ENCODE data around the gene MINDY2.

MINDY2 gene

DNA sequence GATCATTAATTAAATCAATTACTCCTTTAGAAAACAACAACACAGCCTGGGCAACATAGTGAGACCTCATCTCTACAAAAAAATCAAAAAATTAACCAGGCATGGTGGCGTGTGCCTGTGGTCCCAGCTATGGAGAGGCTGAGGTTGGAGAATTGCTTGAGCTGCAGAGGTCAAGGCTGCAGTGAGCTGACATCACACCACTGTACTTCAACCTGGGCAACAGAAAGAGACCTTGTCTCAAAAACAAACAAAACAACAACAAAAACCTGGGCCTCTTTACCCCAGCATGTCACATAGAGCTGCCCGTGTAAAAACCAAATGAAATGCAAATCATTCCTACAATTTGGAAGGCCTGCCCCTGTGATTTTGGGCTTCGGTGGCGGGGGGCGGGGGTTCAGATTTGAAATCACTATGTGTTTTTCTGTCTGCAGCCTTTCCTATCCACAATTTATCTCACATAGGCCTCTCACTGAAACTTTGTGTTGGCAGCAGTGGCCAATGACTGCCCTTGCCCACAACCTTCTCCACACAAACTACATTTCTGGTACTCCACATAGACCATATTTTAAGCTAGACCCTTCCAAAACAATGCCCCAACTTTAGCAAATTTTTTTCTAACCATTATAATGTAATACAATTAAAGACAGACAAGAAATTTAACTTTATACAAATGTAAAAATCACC, 28.1 kb upstream of the MINDY2 start:
- Histone ChIP-seq H3K9me2 (replicated peaks; ENCODE audit: insufficient read depth, low read length) (no peaks in the 10 kb centered on the region), H3K9me3 (replicated peaks; ENCODE audit: insufficient read depth, low read length) (no peaks in the 10 kb centered on the region), H3K36me3 (replicated peaks; ENCODE audit: insufficient read depth, low read length) (0 out of 2 replicates have a peak, but pooled peaks cover 3% of the 10 kb centered on the region), H3K4me2 (ENCODE audit: low read depth, low read length) (no peak overlapping the region), H3K4me1 (ENCODE audit: low read length) (peaks cover 31% of the 10 kb centered on the region), H3K9ac (ENCODE audit: low read length) (no peak overlapping the region), H3K79me2 (ENCODE audit: low read length) (peaks cover 98% of the 10 kb centered on the region), H4K20me1 (ENCODE audit: insufficient read depth, low read length) (peaks cover 51% of the 10 kb centered on the region), H2AFZ (ENCODE audit: low read length) (no peak overlapping the region), H3K4me3 (ENCODE audit: low read length) (no peak overlapping the region), H3F3A (ENCODE audit: insufficient read depth, low read length) (peaks cover 2% of the 10 kb centered on the region), H3K27ac (ENCODE audit: low read length) (no peak overlapping the region), H3K27me3 (replicated peaks; ENCODE audit: insufficient read depth, low read length) (no peaks in the 10 kb centered on the region)
- TF ChIP-seq, protein P1, sequence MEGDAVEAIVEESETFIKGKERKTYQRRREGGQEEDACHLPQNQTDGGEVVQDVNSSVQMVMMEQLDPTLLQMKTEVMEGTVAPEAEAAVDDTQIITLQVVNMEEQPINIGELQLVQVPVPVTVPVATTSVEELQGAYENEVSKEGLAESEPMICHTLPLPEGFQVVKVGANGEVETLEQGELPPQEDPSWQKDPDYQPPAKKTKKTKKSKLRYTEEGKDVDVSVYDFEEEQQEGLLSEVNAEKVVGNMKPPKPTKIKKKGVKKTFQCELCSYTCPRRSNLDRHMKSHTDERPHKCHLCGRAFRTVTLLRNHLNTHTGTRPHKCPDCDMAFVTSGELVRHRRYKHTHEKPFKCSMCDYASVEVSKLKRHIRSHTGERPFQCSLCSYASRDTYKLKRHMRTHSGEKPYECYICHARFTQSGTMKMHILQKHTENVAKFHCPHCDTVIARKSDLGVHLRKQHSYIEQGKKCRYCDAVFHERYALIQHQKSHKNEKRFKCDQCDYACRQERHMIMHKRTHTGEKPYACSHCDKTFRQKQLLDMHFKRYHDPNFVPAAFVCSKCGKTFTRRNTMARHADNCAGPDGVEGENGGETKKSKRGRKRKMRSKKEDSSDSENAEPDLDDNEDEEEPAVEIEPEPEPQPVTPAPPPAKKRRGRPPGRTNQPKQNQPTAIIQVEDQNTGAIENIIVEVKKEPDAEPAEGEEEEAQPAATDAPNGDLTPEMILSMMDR (IDR thresholded peaks at IDR 0.05; ENCODE audit: low read length): no peak
- TF ChIP-seq EZH2 (optimal IDR thresholded peaks at IDR 0.05; ENCODE audit: low read depth, low read length): no peak
- no peak for TF ChIP-seq EZH2phosphoT487 (IDR thresholded peaks at IDR 0.05; ENCODE audit: low read length)
- no peak for DNase-seq

DNA sequence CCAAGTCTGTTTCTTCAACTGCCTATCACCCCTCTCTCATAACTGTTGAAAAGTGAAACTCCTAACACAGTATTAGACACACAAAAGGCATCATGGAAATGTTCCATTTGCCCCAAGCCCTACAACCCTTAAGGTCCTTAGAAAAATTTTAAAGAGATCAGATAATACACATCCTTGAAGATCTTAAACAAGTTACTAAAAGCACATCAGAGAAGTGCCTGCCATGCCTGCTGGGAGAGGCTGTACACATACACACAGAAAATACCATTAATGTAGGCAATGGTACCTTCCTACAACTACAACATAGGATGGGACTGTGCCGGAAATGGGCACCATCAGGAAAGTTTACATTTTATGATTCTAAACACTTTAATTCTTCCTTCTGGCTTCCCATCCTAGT, 24.9 kb upstream of the MINDY2 start:
- peaks cover 84% of the 10 kb centered on the region for H3K79me2 ChIP-seq (ENCODE audit: low read length)
- no peaks in the 10 kb centered on the region for H3K9me2 ChIP-seq (replicated peaks; ENCODE audit: insufficient read depth, low read length)
- no peak overlapping the region for H3K27ac ChIP-seq (ENCODE audit: low read length)
- TF ChIP-seq, protein P1 (IDR thresholded peaks at IDR 0.05; ENCODE audit: low read length): no peak
- no peak for TF ChIP-seq EZH2phosphoT487 (IDR thresholded peaks at IDR 0.05; ENCODE audit: low read length)
- TF ChIP-seq EZH2 (optimal IDR thresholded peaks at IDR 0.05; ENCODE audit: low read depth, low read length): no peak
- no peak overlapping the region for H2AFZ ChIP-seq (ENCODE audit: low read length)
- H3K4me2 ChIP-seq (ENCODE audit: low read depth, low read length): peak overlapping the region; percentile 91
- no peak for DNase-seq
- peak overlapping the region; percentile 89; the same call in 1 of the 2 replicates for H3K4me3 ChIP-seq (ENCODE audit: low read length)
- H3K9ac ChIP-seq (ENCODE audit: low read length): no peak overlapping the region
- 0 out of 2 replicates have a peak, but pooled peaks cover 3% of the 10 kb centered on the region for H3K36me3 ChIP-seq (replicated peaks; ENCODE audit: insufficient read depth, low read length)
- H3K9me3 ChIP-seq (replicated peaks; ENCODE audit: insufficient read depth, low read length): no peaks in the 10 kb centered on the region
- peaks cover 19% of the 10 kb centered on the region for H3K4me1 ChIP-seq (ENCODE audit: low read length)
- peaks cover 23% of the 10 kb centered on the region for H3F3A ChIP-seq (ENCODE audit: insufficient read depth, low read length)
- no peaks in the 10 kb centered on the region for H3K27me3 ChIP-seq (replicated peaks; ENCODE audit: insufficient read depth, low read length)
- peaks cover 30% of the 10 kb centered on the region for H4K20me1 ChIP-seq (ENCODE audit: insufficient read depth, low read length)

DNA sequence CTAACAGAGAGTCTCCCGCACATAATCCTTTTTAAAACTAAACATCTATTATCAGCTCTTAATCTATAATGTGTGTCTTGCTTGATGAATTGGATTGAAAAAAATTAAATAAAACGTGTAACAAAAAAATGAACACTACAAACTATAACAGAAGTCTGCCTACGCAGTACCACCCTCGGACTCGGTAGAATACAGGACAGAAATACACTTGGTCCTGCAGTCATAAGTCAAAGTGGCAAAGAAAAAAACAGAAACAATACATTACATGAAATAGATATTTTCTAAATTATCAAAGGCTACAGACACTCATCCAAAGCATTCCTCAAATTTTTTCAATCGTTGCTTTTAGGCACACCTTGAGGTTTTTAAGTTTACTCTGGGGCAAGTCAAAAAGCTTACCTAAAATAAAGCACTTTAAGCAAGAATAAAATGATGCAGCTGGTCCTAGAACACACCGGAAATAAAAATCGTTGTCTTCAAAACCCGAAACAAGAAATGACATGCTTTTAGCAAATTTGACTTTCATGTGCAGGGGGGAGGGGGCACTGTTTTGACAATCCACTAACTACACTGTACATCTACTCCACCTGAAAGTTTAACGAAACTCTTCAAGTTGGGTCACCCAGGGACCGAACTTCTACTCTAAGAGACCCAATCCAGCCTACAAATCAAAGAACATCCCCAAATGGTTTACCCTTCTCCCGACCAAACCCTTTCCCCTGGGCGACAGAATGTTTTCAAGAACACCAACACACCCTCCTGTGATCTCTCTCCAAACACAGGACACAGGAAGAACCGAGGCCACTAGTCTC, 22.9 kb upstream of the MINDY2 start:
- Histone ChIP-seq H3K9me2 (replicated peaks; ENCODE audit: insufficient read depth, low read length) (no peaks in the 10 kb centered on the region), H3K4me2 (ENCODE audit: low read depth, low read length) (peak overlapping the region; percentile 91), H3K9ac (ENCODE audit: low read length) (peak overlapping the region; percentile 89), H3K27me3 (replicated peaks; ENCODE audit: insufficient read depth, low read length) (no peaks in the 10 kb centered on the region), H3K4me3 (ENCODE audit: low read length) (peak overlapping the region; percentile 89), H3K36me3 (replicated peaks; ENCODE audit: insufficient read depth, low read length) (0 out of 2 replicates have a peak, but pooled peaks cover 3% of the 10 kb centered on the region), H3K27ac (ENCODE audit: low read length) (peak overlapping the region; percentile 88), H3K4me1 (ENCODE audit: low read length) (peaks cover 19% of the 10 kb centered on the region), H3F3A (ENCODE audit: insufficient read depth, low read length) (peaks cover 23% of the 10 kb centered on the region), H4K20me1 (ENCODE audit: insufficient read depth, low read length) (peaks cover 9% of the 10 kb centered on the region), H3K9me3 (replicated peaks; ENCODE audit: insufficient read depth, low read length) (no peaks in the 10 kb centered on the region), H2AFZ (ENCODE audit: low read length) (peak overlapping the region; percentile 43), H3K79me2 (ENCODE audit: low read length) (peaks cover 64% of the 10 kb centered on the region)
- DNase-seq: peak; percentile 72
- TF ChIP-seq EZH2 (optimal IDR thresholded peaks at IDR 0.05; ENCODE audit: low read depth, low read length) (no peak), EZH2phosphoT487 (IDR thresholded peaks at IDR 0.05; ENCODE audit: low read length) (no peak)
- TF ChIP-seq, protein P1 (IDR thresholded peaks at IDR 0.05; ENCODE audit: low read length): no peak
